GM10266 (cell line): ENCODE results near the gene CACNA1D.

Source experiments
- DNase-seq: peaks from one replicate; pipeline ENCODE4 v3.0.0; 2012; ENCODE audit errors: extremely low spot score
- CTCF ChIP-seq: IDR thresholded peaks from 2 replicates; pipeline ENCODE4 v1.5.1; 2012; ENCODE audit warnings: mild to moderate bottlenecking, low read depth; ENCODE audit not compliant: control insufficient read depth, insufficient read depth; ENCODE audit errors: missing control alignments

Gene CACNA1D

GRCh38 chr3:53815651-53816050, 321.2 kb downstream of the CACNA1D start:
- no peak for TF ChIP-seq CTCF
- no peak for DNase-seq

GRCh38 chr3:53816425-53816824, 322.0 kb downstream of the CACNA1D start:
- DNase-seq, result no peak
- no peak for TF ChIP-seq CTCF

GRCh38 chr3:53817211-53817610, 322.8 kb downstream of the CACNA1D start:
- TF ChIP-seq CTCF, result no peak
- no peak for DNase-seq

GRCh38 chr3:53817809-53818208, 323.4 kb downstream of the CACNA1D start:
- DNase-seq, result no peak
- TF ChIP-seq CTCF, result no peak

- no peak for DNase-seq
- TF ChIP-seq CTCF, result no peak
Observed at GRCh38 chr3:53818221-53819162, 324.1 kb downstream of the CACNA1D start.

- TF ChIP-seq CTCF, result no peak
Observed at GRCh38 chr3:53819163-53819868, 324.9 kb downstream of the CACNA1D start.

GRCh38 chr3:53820084-53820483, 325.7 kb downstream of the CACNA1D start:
- no peak for TF ChIP-seq CTCF
- no peak for DNase-seq

More at GRCh38 chr3:53819163-53819868, 324.9 kb downstream of the CACNA1D start:
- no peak for DNase-seq
